Gastroesophageal sphincter (tissue), 3 donors: Measurements from ENCODE around the gene KRTAP12-3.

Source experiments
- EP300 ChIP-seq: sonication (generic); formaldehyde crosslinking; IDR thresholded peaks from one replicate; pipeline ENCODE4 v1.6.1; 2017; ENCODE audit warnings: antibody characterized with exemption, mild to moderate bottlenecking
- POLR2A ChIP-seq, 2 donors: fragments of 450-650 bp; IDR thresholded peaks; one replicate each; pipeline ENCODE4 v1.6.1; 2017; ENCODE audit warnings: antibody characterized with exemption in 2 of 2, mild to moderate bottlenecking in 2 of 2, moderate library complexity in 1 of 2
- TF ChIP-seq, protein P1 (sequence below), 4 experiments: fragments of 200-600 bp in 2 of 4; fragments of 450-650 bp in 2 of 4; sonication (generic) in 1 of 4; IDR thresholded peaks; one replicate each; pipeline ENCODE4 v1.5.1; 2017 to 2019; ENCODE audit warnings: antibody characterized with exemption in 4 of 4, mild to moderate bottlenecking in 2 of 4, moderate library complexity in 2 of 4

DNA sequence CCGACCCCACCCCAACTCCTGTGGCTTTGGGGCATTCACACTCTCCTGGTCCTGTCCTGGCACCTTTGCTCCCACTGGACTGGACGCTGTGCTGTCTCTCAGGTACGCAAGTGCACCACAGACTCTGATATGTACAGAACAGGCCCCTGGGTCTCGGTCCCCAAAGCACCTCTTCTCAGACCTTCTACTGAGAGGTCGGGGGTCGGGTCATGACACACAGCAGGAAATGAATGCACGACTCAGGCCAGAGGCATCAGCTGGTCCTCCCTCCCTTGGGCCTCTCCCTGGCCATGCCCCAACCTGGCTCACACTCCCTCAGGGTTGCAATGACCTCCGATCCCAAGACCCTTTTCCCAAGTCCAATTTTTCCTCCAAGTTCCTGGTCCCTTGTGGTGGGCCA is 37.5 kb downstream of the KRTAP12-3 start:
- TF ChIP-seq, protein P1, sequence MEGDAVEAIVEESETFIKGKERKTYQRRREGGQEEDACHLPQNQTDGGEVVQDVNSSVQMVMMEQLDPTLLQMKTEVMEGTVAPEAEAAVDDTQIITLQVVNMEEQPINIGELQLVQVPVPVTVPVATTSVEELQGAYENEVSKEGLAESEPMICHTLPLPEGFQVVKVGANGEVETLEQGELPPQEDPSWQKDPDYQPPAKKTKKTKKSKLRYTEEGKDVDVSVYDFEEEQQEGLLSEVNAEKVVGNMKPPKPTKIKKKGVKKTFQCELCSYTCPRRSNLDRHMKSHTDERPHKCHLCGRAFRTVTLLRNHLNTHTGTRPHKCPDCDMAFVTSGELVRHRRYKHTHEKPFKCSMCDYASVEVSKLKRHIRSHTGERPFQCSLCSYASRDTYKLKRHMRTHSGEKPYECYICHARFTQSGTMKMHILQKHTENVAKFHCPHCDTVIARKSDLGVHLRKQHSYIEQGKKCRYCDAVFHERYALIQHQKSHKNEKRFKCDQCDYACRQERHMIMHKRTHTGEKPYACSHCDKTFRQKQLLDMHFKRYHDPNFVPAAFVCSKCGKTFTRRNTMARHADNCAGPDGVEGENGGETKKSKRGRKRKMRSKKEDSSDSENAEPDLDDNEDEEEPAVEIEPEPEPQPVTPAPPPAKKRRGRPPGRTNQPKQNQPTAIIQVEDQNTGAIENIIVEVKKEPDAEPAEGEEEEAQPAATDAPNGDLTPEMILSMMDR (IDR thresholded peaks at IDR 0.05), result no peak
- TF ChIP-seq EP300 (no peak), POLR2A (IDR thresholded peaks at IDR 0.05) (no peak)
